Gastrocnemius medialis (tissue), 4 donors: ENCODE results near the gene MS4A18.

Experiments used
- POLR2A ChIP-seq, 2 donors: fragments of 450-650 bp; IDR thresholded peaks; one replicate each; pipeline ENCODE4 v1.6.1; 2017; ENCODE audit warnings: antibody characterized with exemption in 2 of 2, mild to moderate bottlenecking in 2 of 2, moderate library complexity in 2 of 2
- TF ChIP-seq, protein P1 (sequence below), 5 experiments: fragments of 450-650 bp in 3 of 5; fragments of 200-600 bp in 2 of 5; sonication (generic) in 2 of 5; IDR thresholded peaks in 4 of 5; conservative IDR thresholded peaks in 1 of 5; 1 replicate in 4 of 5; 2 replicates in 1 of 5; pipeline ENCODE4 v1.5.1; 2016 to 2019; ENCODE audit warnings: antibody characterized with exemption in 5 of 5, mild to moderate bottlenecking in 3 of 5, moderate library complexity in 3 of 5

DNA sequence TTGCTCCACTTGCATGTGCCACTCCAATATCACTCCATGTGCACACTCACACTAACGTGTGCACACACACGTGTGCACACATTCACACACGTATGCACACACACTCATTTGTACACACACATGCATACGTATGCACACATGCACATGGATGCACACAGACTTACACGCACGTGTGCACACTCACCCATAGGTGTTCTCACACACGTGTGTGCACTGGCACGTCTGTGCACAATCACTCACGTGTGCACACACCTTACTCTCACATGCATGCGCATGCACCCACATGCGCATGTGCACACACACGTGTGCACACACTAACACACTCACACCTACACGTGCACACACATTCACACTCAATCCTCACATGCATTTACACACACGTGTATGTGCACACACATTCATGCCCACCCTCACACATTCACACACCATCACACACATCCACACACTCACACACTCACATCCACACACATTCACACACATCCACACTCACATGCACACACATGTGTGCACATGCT is 22.9 kb downstream of the MS4A18 start:
- TF ChIP-seq POLR2A (IDR thresholded peaks at IDR 0.05) = no peak
- TF ChIP-seq, protein P1, sequence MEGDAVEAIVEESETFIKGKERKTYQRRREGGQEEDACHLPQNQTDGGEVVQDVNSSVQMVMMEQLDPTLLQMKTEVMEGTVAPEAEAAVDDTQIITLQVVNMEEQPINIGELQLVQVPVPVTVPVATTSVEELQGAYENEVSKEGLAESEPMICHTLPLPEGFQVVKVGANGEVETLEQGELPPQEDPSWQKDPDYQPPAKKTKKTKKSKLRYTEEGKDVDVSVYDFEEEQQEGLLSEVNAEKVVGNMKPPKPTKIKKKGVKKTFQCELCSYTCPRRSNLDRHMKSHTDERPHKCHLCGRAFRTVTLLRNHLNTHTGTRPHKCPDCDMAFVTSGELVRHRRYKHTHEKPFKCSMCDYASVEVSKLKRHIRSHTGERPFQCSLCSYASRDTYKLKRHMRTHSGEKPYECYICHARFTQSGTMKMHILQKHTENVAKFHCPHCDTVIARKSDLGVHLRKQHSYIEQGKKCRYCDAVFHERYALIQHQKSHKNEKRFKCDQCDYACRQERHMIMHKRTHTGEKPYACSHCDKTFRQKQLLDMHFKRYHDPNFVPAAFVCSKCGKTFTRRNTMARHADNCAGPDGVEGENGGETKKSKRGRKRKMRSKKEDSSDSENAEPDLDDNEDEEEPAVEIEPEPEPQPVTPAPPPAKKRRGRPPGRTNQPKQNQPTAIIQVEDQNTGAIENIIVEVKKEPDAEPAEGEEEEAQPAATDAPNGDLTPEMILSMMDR (IDR thresholded peaks at IDR 0.05 in 4 of 5, conservative IDR thresholded peaks at IDR 0.05 in 1 of 5) = no peak
